ENCODE results near the gene SERGEF. TPM values are rescaled to one million over a fixed set of nuclear protein-coding genes. Genes with fewer than 3 reads are reported as not detected.

Gene SERGEF
- total RNA-seq, 1 experiment from 2014 or later: 47.0 TPM

GRCh38 chr11:17743026-17743807 lies 269.6 kb downstream of the SERGEF start:
- DNase-seq: no peak
- Histone ChIP-seq H3K9me2 (replicated peaks; ENCODE audit: insufficient read depth, low read length) (no peaks in the 10 kb centered on the region), H3K9ac (ENCODE audit: low read length) (no peak overlapping the region), H4K20me1 (ENCODE audit: insufficient read depth, low read depth, low read length) (no peaks in the 10 kb centered on the region), H3K79me2 (ENCODE audit: low read length) (no peaks in the 10 kb centered on the region), H2AFZ (ENCODE audit: low read length) (no peak overlapping the region), H3K4me2 (ENCODE audit: low read depth, low read length, poor library complexity, severe bottlenecking) (no peak overlapping the region), H3K27ac (ENCODE audit: low read length) (no peak overlapping the region), H3K27me3 (ENCODE audit: low read length) (no peaks in the 10 kb centered on the region), H3K4me3 (ENCODE audit: low read length) (no peak overlapping the region), H3K36me3 (ENCODE audit: insufficient read depth, low read length) (no peaks in the 10 kb centered on the region), H3K9me3 (ENCODE audit: low read length) (no peaks in the 10 kb centered on the region), H3K4me1 (ENCODE audit: low read length) (no peaks in the 10 kb centered on the region)

- H3K4me3 ChIP-seq (ENCODE audit: low read length): no peak overlapping the region
- no peak overlapping the region for H3K9ac ChIP-seq (ENCODE audit: low read length)
- H3K9me3 ChIP-seq (ENCODE audit: low read length): no peaks in the 10 kb centered on the region
- no peaks in the 10 kb centered on the region for H4K20me1 ChIP-seq (ENCODE audit: insufficient read depth, low read depth, low read length)
- H3K4me2 ChIP-seq (ENCODE audit: low read depth, low read length, poor library complexity, severe bottlenecking): no peak overlapping the region
- H2AFZ ChIP-seq (ENCODE audit: low read length): no peak overlapping the region
- no peaks in the 10 kb centered on the region for H3K36me3 ChIP-seq (ENCODE audit: insufficient read depth, low read length)
- DNase-seq: no peak
- H3K79me2 ChIP-seq (ENCODE audit: low read length): no peaks in the 10 kb centered on the region
- H3K4me1 ChIP-seq (ENCODE audit: low read length): no peaks in the 10 kb centered on the region
- H3K9me2 ChIP-seq (replicated peaks; ENCODE audit: insufficient read depth, low read length): no peaks in the 10 kb centered on the region
- H3K27ac ChIP-seq (ENCODE audit: low read length): no peak overlapping the region
- no peaks in the 10 kb centered on the region for H3K27me3 ChIP-seq (ENCODE audit: low read length)
Measured at GRCh38 chr11:17742019-17742418, 270.8 kb downstream of the SERGEF start.

- H3K4me2 ChIP-seq (ENCODE audit: low read depth, low read length, poor library complexity, severe bottlenecking): no peak overlapping the region
- no peaks in the 10 kb centered on the region for H3K36me3 ChIP-seq (ENCODE audit: insufficient read depth, low read length)
- no peaks in the 10 kb centered on the region for H3K4me1 ChIP-seq (ENCODE audit: low read length)
- H4K20me1 ChIP-seq (ENCODE audit: insufficient read depth, low read depth, low read length): no peaks in the 10 kb centered on the region
- no peaks in the 10 kb centered on the region for H3K9me3 ChIP-seq (ENCODE audit: low read length)
- H3K9me2 ChIP-seq (replicated peaks; ENCODE audit: insufficient read depth, low read length): no peaks in the 10 kb centered on the region
- no peak overlapping the region for H3K9ac ChIP-seq (ENCODE audit: low read length)
- no peaks in the 10 kb centered on the region for H3K27me3 ChIP-seq (ENCODE audit: low read length)
- H3K27ac ChIP-seq (ENCODE audit: low read length): no peak overlapping the region
- H2AFZ ChIP-seq (ENCODE audit: low read length): no peak overlapping the region
- no peak overlapping the region for H3K4me3 ChIP-seq (ENCODE audit: low read length)
- no peaks in the 10 kb centered on the region for H3K79me2 ChIP-seq (ENCODE audit: low read length)
- DNase-seq: no peak
Measured at GRCh38 chr11:17741487-17741886, 271.4 kb downstream of the SERGEF start.

GRCh38 chr11:17740649-17741235 lies 272.1 kb downstream of the SERGEF start:
- Histone ChIP-seq H3K27ac (ENCODE audit: low read length) (no peak overlapping the region), H3K36me3 (ENCODE audit: insufficient read depth, low read length) (no peaks in the 10 kb centered on the region), H4K20me1 (ENCODE audit: insufficient read depth, low read depth, low read length) (no peaks in the 10 kb centered on the region), H3K4me3 (ENCODE audit: low read length) (no peak overlapping the region), H3K27me3 (ENCODE audit: low read length) (no peaks in the 10 kb centered on the region), H3K9ac (ENCODE audit: low read length) (no peak overlapping the region), H3K4me2 (ENCODE audit: low read depth, low read length, poor library complexity, severe bottlenecking) (no peak overlapping the region), H3K9me3 (ENCODE audit: low read length) (no peaks in the 10 kb centered on the region), H3K4me1 (ENCODE audit: low read length) (no peaks in the 10 kb centered on the region), H3K79me2 (ENCODE audit: low read length) (no peaks in the 10 kb centered on the region), H2AFZ (ENCODE audit: low read length) (no peak overlapping the region), H3K9me2 (replicated peaks; ENCODE audit: insufficient read depth, low read length) (no peaks in the 10 kb centered on the region)
- DNase-seq: no peak

- Histone ChIP-seq H4K20me1 (ENCODE audit: insufficient read depth, low read depth, low read length) (no peaks in the 10 kb centered on the region), H3K36me3 (ENCODE audit: insufficient read depth, low read length) (no peaks in the 10 kb centered on the region), H3K27me3 (ENCODE audit: low read length) (no peaks in the 10 kb centered on the region), H3K4me1 (ENCODE audit: low read length) (no peaks in the 10 kb centered on the region), H3K79me2 (ENCODE audit: low read length) (no peaks in the 10 kb centered on the region), H3K4me2 (ENCODE audit: low read depth, low read length, poor library complexity, severe bottlenecking) (no peak overlapping the region), H3K9me3 (ENCODE audit: low read length) (no peaks in the 10 kb centered on the region), H3K9ac (ENCODE audit: low read length) (no peak overlapping the region), H3K4me3 (ENCODE audit: low read length) (no peak overlapping the region), H2AFZ (ENCODE audit: low read length) (no peak overlapping the region), H3K9me2 (replicated peaks; ENCODE audit: insufficient read depth, low read length) (no peaks in the 10 kb centered on the region), H3K27ac (ENCODE audit: low read length) (no peak overlapping the region)
- DNase-seq: no peak
Measured at GRCh38 chr11:17739945-17740338, 272.9 kb downstream of the SERGEF start.

GRCh38 chr11:17738151-17738973 lies 274.5 kb downstream of the SERGEF start:
- no peak overlapping the region for H3K9ac ChIP-seq (ENCODE audit: low read length)
- H3K9me3 ChIP-seq (ENCODE audit: low read length): no peaks in the 10 kb centered on the region
- no peaks in the 10 kb centered on the region for H3K9me2 ChIP-seq (replicated peaks; ENCODE audit: insufficient read depth, low read length)
- H4K20me1 ChIP-seq (ENCODE audit: insufficient read depth, low read depth, low read length): no peaks in the 10 kb centered on the region; the same call in 1 of the 2 replicates
- no peaks in the 10 kb centered on the region for H3K4me1 ChIP-seq (ENCODE audit: low read length)
- H3K4me3 ChIP-seq (ENCODE audit: low read length): no peak overlapping the region
- H3K27me3 ChIP-seq (ENCODE audit: low read length): no peaks in the 10 kb centered on the region
- no peak overlapping the region for H3K27ac ChIP-seq (ENCODE audit: low read length)
- no peaks in the 10 kb centered on the region for H3K36me3 ChIP-seq (ENCODE audit: insufficient read depth, low read length)
- H3K4me2 ChIP-seq (ENCODE audit: low read depth, low read length, poor library complexity, severe bottlenecking): no peak overlapping the region
- DNase-seq: no peak
- no peak overlapping the region for H2AFZ ChIP-seq (ENCODE audit: low read length)
- no peaks in the 10 kb centered on the region for H3K79me2 ChIP-seq (ENCODE audit: low read length)

Other genes starting within 250 kb of the SERGEF start
- gene TPH1, start 33.2 kb upstream of the SERGEF start, total RNA-seq (2014; rRNA removed; shearing (Covaris generic); ENCODE audit: low replicate concordance): 0.56 and 0.65 TPM in 2 replicates
- gene SAAL1, start 93.0 kb upstream of the SERGEF start, total RNA-seq (2014; rRNA removed; shearing (Covaris generic); ENCODE audit: low replicate concordance): 36.7 and 43.7 TPM in 2 replicates
- not detected in 2 replicates for gene MRGPRX3, start 119.5 kb upstream of the SERGEF start, total RNA-seq (2014; rRNA removed; shearing (Covaris generic); ENCODE audit: low replicate concordance)
- gene MRGPRX4, start 159.8 kb upstream of the SERGEF start, total RNA-seq (2014; rRNA removed; shearing (Covaris generic); ENCODE audit: low replicate concordance): not detected in 2 replicates
- not detected in 2 replicates for gene SAA4, start 223.8 kb upstream of the SERGEF start, total RNA-seq (2014; rRNA removed; shearing (Covaris generic); ENCODE audit: low replicate concordance)
- gene SAA2, start 235.6 kb upstream of the SERGEF start, total RNA-seq (2014; rRNA removed; shearing (Covaris generic); ENCODE audit: low replicate concordance): not detected in 2 replicates

All from Karpas-422 (cell line).